ENCODE data around the gene NOTCH3. TPM values are rescaled to one million over a fixed set of nuclear protein-coding genes. Genes with fewer than 3 reads are reported as not detected.
A peak's percentile ranks its signal among the peaks of the same experiment; 100 is the strongest.

The NOTCH3 gene
- total RNA-seq, 1 donor: 39.4 TPM

DNA sequence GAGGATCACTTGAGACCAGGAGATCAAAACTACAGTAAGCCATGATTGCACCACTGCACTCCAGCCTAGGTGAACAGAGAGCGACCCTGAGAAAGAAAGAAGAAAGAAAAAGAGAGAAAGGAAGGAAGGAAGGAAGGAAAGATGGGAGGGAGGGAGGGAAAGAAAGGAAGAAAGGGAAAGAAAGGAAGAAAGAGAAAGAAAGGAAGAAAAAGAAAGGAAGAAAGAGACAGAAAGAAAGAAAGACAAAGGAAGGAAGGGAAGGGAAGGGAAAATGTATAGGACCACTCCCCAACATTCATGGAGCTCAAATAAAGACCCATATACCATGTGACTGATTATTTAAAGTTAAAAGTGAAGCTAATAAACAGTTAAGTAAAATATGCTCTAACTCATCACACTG lies 53.7 kb downstream of the NOTCH3 start:
- DNase-seq (ENCODE audit: low read depth): no peak
- no peak overlapping the region for H3K4me3 ChIP-seq (ENCODE audit: low read depth, low read length)
- TF ChIP-seq, protein P1, sequence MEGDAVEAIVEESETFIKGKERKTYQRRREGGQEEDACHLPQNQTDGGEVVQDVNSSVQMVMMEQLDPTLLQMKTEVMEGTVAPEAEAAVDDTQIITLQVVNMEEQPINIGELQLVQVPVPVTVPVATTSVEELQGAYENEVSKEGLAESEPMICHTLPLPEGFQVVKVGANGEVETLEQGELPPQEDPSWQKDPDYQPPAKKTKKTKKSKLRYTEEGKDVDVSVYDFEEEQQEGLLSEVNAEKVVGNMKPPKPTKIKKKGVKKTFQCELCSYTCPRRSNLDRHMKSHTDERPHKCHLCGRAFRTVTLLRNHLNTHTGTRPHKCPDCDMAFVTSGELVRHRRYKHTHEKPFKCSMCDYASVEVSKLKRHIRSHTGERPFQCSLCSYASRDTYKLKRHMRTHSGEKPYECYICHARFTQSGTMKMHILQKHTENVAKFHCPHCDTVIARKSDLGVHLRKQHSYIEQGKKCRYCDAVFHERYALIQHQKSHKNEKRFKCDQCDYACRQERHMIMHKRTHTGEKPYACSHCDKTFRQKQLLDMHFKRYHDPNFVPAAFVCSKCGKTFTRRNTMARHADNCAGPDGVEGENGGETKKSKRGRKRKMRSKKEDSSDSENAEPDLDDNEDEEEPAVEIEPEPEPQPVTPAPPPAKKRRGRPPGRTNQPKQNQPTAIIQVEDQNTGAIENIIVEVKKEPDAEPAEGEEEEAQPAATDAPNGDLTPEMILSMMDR (IDR thresholded peaks at IDR 0.05; ENCODE audit: insufficient read depth, low read length): no peak

- TF ChIP-seq, protein P1 (IDR thresholded peaks at IDR 0.05; ENCODE audit: insufficient read depth, low read length): no peak
- no peak for DNase-seq (ENCODE audit: low read depth)
- no peak overlapping the region for H3K4me3 ChIP-seq (ENCODE audit: low read depth, low read length)
These were observed 56.6 kb downstream of the NOTCH3 start for GRCh38 chr19:15144046-15144646.

- no peak overlapping the region for H3K4me3 ChIP-seq (ENCODE audit: low read depth, low read length)
- no peak for DNase-seq (ENCODE audit: low read depth)
- TF ChIP-seq, protein P1 (IDR thresholded peaks at IDR 0.05; ENCODE audit: insufficient read depth, low read length): no peak
These were observed 58.5 kb downstream of the NOTCH3 start for GRCh38 chr19:15142313-15142712.

DNA sequence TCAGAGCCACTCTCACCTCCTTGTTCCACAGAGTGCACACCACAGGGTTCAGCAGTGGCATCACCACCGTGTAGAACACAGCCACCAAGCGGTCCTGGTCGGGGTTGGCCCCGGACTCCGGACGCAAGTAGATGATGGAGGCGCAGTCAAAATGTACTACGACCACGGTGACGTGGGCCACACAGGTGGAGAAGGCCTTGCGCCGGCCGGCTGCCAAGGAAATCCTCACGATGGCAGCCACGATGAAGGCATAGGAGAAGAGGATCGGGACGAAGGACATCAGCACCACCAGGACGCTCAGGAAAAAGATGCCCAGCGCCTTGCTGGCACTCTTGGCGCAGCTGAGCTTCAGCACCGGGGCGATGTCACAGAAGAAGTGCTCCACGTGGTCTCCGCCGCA lies 59.7 kb downstream of the NOTCH3 start:
- no peak overlapping the region for H3K4me3 ChIP-seq (ENCODE audit: low read depth, low read length)
- TF ChIP-seq, protein P1 (IDR thresholded peaks at IDR 0.05; ENCODE audit: insufficient read depth, low read length): no peak
- no peak for DNase-seq (ENCODE audit: low read depth)

DNA sequence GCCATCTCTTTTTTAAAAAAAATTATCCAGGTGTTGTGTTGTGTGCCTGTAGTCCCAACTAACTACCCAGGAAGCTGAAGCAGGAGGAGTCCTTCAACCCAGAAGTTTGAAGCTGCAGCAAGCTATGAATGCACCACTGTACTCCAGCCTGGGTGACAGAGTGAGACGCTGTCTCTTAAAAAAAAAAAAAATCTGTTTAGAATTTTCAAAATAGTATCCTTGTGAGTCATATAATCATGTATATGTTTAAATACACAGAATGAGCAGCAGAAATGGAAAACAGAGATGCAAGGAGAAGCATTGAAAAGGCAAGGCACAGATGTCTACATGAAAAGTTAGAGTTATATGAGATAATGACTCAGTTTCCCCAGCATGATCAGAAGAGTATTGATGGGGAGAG lies 62.4 kb downstream of the NOTCH3 start:
- TF ChIP-seq, protein P1 (IDR thresholded peaks at IDR 0.05; ENCODE audit: insufficient read depth, low read length): no peak
- no peak for DNase-seq (ENCODE audit: low read depth)
- no peak overlapping the region for H3K4me3 ChIP-seq (ENCODE audit: low read depth, low read length)

- DNase-seq (ENCODE audit: low read depth): peak; percentile 42
- H3K4me3 ChIP-seq (ENCODE audit: low read depth, low read length): no peak overlapping the region
- TF ChIP-seq, protein P1 (IDR thresholded peaks at IDR 0.05; ENCODE audit: insufficient read depth, low read length): no peak
These were observed 63.0 kb downstream of the NOTCH3 start for GRCh38 chr19:15137777-15138176.

All from fibroblast of the aortic adventitia (primary cell).